22Rv1 (cell line): Measurements from ENCODE around the gene BRD9.

ENCODE experiments used
- ZFX ChIP-seq: fragments of 450-650 bp; IDR thresholded peaks from 2 replicates; pipeline ENCODE4 v1.6.1; 2017; ENCODE audit warnings: antibody characterized with exemption, borderline replicate concordance
- TF ChIP-seq, protein P1 (sequence below): fragments of 450-650 bp; IDR thresholded peaks from 2 replicates; pipeline ENCODE4 v1.5.1; 2017; ENCODE audit warnings: mild to moderate bottlenecking

DNA sequence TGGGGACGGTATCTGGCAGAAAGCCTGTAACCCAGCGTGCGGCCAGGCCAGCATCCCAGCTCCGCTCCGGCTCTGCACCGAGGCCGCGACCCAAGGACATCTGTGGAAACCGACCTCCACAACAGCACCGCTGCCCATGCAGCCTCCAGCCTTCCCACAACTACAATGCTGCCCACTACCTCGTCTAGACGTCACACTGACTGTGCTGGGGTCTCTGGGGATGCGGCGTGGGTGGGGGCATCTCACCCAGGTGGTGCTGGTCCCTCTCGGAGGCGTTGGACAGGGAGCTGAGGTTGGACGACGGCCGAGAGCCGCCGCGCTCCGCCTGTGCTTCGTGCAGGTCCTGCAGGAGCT lies 27.5 kb downstream of the BRD9 start:
- TF ChIP-seq, protein P1, sequence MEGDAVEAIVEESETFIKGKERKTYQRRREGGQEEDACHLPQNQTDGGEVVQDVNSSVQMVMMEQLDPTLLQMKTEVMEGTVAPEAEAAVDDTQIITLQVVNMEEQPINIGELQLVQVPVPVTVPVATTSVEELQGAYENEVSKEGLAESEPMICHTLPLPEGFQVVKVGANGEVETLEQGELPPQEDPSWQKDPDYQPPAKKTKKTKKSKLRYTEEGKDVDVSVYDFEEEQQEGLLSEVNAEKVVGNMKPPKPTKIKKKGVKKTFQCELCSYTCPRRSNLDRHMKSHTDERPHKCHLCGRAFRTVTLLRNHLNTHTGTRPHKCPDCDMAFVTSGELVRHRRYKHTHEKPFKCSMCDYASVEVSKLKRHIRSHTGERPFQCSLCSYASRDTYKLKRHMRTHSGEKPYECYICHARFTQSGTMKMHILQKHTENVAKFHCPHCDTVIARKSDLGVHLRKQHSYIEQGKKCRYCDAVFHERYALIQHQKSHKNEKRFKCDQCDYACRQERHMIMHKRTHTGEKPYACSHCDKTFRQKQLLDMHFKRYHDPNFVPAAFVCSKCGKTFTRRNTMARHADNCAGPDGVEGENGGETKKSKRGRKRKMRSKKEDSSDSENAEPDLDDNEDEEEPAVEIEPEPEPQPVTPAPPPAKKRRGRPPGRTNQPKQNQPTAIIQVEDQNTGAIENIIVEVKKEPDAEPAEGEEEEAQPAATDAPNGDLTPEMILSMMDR: no peak
- TF ChIP-seq ZFX: no peak
